Lower lobe of right lung (tissue), 2 donors: Measurements from ENCODE around the gene UBE3A. TPM values are rescaled to one million over a fixed set of nuclear protein-coding genes. Genes with fewer than 3 reads are reported as not detected.
A peak's percentile ranks its signal among the peaks of the same experiment; 100 is the strongest.
"Not testable (repeated sequence)": the region's sequence is repeated elsewhere in the genome, so short reads cannot be mapped to it uniquely, and the experiment has no call there.

Source experiments
- ATAC-seq, 2 donors: fragments of 200-7000 bp; cut with Tn5 transposase; one replicate each; pipeline ENCODE4 v1.9.1; 2020 to 2022; ENCODE audit warnings: mild to moderate bottlenecking in 2 of 2, moderate library complexity in 2 of 2
- DNase-seq: peaks from one replicate; pipeline ENCODE4 v3.0.0-alpha.2; 2020
- H3K27ac ChIP-seq: fragments of 200-600 bp; one replicate; pipeline ENCODE4 v1.8.0; 2022
- H3K27me3 ChIP-seq: fragments of 200-600 bp; one replicate; pipeline ENCODE4 v1.8.0; 2022; ENCODE audit warnings: low read depth
- H3K36me3 ChIP-seq: fragments of 200-600 bp; one replicate; pipeline ENCODE4 v1.8.0; 2022; ENCODE audit warnings: mild to moderate bottlenecking
- H3K4me1 ChIP-seq: fragments of 200-600 bp; one replicate; pipeline ENCODE4 v1.8.0; 2022
- H3K4me3 ChIP-seq: fragments of 200-600 bp; one replicate; pipeline ENCODE4 v1.8.0; 2022; ENCODE audit warnings: mild to moderate bottlenecking
- H3K9me3 ChIP-seq: fragments of 200-600 bp; one replicate; pipeline ENCODE4 v1.8.0; 2022
- CTCF ChIP-seq: fragments of 200-600 bp; IDR thresholded peaks from one replicate; pipeline ENCODE4 v1.8.0; 2022; ENCODE audit warnings: antibody characterized with exemption, mild to moderate bottlenecking
- intact Hi-C: fragments of 100-400 bp; cut with DNase I; formaldehyde crosslinking; loops from one replicate; pipeline ENCODE4 v1.11.0; 2022
- total RNA-seq: library from RNA; stranded (reverse); fragmentation: NEBNext Ultra II Directional; extraction: Animal tissue kit (Norgen Biotek cat#: 25700); gene quantifications from one replicate; pipeline ENCODE4 v1.2.1, GENCODE V29; 2021
- donor health status: DM: no; HTN: yes; CAD: no; lungs with severe emphysema.

The UBE3A gene
- total RNA-seq, 1 donor from 2014 or later, result 86.1 TPM

GRCh38 chr15:25417604-25418003 is 21.2 kb downstream of the UBE3A start:
- Histone ChIP-seq H3K4me3 (no peak overlapping the region), H3K27me3 (no peaks in the 10 kb centered on the region), H3K27ac (no peak overlapping the region), H3K9me3 (peaks cover 7% of the 10 kb centered on the region), H3K4me1 (peaks cover 4% of the 10 kb centered on the region), H3K36me3 (no peaks in the 10 kb centered on the region)
- DNase-seq (no peak), ATAC-seq (no peak)
- intact Hi-C loops, result no loop called here
- no peak for TF ChIP-seq CTCF

GRCh38 chr15:25416693-25417092 is 22.1 kb downstream of the UBE3A start:
- H3K9me3 ChIP-seq, result peaks cover 7% of the 10 kb centered on the region
- no peak for DNase-seq
- H3K27me3 ChIP-seq, result no peaks in the 10 kb centered on the region
- no peaks in the 10 kb centered on the region for H3K36me3 ChIP-seq
- no peak for TF ChIP-seq CTCF
- intact Hi-C loops, result no loop called here
- no peak overlapping the region for H3K27ac ChIP-seq
- H3K4me3 ChIP-seq, result no peak overlapping the region
- ATAC-seq, result no peak
- H3K4me1 ChIP-seq, result peaks cover 6% of the 10 kb centered on the region

- TF ChIP-seq CTCF, result no peak
- H3K4me3 ChIP-seq, result no peak overlapping the region
- peaks cover 16% of the 10 kb centered on the region for H3K4me1 ChIP-seq
- no peak for DNase-seq
- intact Hi-C loops, result no loop called here
- peaks cover 7% of the 10 kb centered on the region for H3K9me3 ChIP-seq
- H3K27ac ChIP-seq, result no peak overlapping the region
- H3K36me3 ChIP-seq, result no peaks in the 10 kb centered on the region
- H3K27me3 ChIP-seq, result no peaks in the 10 kb centered on the region
- no peak for ATAC-seq
These were observed 23.1 kb downstream of the UBE3A start for GRCh38 chr15:25415707-25416106.

GRCh38 chr15:25415217-25415616 is 23.6 kb downstream of the UBE3A start:
- Histone ChIP-seq H3K36me3 (no peaks in the 10 kb centered on the region), H3K4me1 (peaks cover 19% of the 10 kb centered on the region), H3K4me3 (no peak overlapping the region), H3K27ac (no peak overlapping the region), H3K9me3 (peaks cover 7% of the 10 kb centered on the region), H3K27me3 (no peaks in the 10 kb centered on the region)
- intact Hi-C loops, result no loop called here
- no peak for TF ChIP-seq CTCF
- no peak for ATAC-seq
- no peak for DNase-seq

GRCh38 chr15:25410649-25411048 is 28.2 kb downstream of the UBE3A start:
- Histone ChIP-seq H3K27me3 (no peaks in the 10 kb centered on the region), H3K27ac (no peak overlapping the region), H3K9me3 (no peaks in the 10 kb centered on the region), H3K4me3 (no peak overlapping the region), H3K36me3 (no peaks in the 10 kb centered on the region), H3K4me1 (peaks cover 21% of the 10 kb centered on the region)
- DNase-seq, result no peak
- no peak for TF ChIP-seq CTCF
- intact Hi-C loops, result no loop called here
- ATAC-seq, result peak in 1 of 2 donors; percentile 46

- H3K9me3 ChIP-seq, ATAC-seq, H3K4me3 ChIP-seq, H3K36me3 ChIP-seq, H3K27me3 ChIP-seq, intact Hi-C loops, DNase-seq, H3K27ac ChIP-seq: not testable (repeated sequence)
- peaks cover 21% of the 10 kb centered on the region for H3K4me1 ChIP-seq
These were observed 29.1 kb downstream of the UBE3A start for GRCh38 chr15:25409731-25410130.
